NT2/D1 (cell line): ENCODE data around the gene NOX1.
A peak's percentile ranks its signal among the peaks of the same experiment; 100 is the strongest.

ENCODE experiments used
- DNase-seq: peaks from one replicate; pipeline ENCODE4 v3.0.0-alpha.2; 2011; ENCODE audit warnings: low read depth, low spot score
- H3K27me3 ChIP-seq: 2 replicates; pipeline ENCODE4 v1.6.0; 2011; ENCODE audit warnings: mild to moderate bottlenecking; ENCODE audit not compliant: insufficient read length, insufficient read depth
- H3K36me3 ChIP-seq: 2 replicates; pipeline ENCODE4 v1.6.1; 2011; ENCODE audit warnings: mild to moderate bottlenecking, low read length, mixed read lengths; ENCODE audit not compliant: insufficient read depth, insufficient read length
- H3K4me1 ChIP-seq: 2 replicates; pipeline ENCODE4 v1.5.1; 2011; ENCODE audit not compliant: insufficient read depth, insufficient read length
- H3K4me3 ChIP-seq: 2 replicates; pipeline ENCODE4 v1.5.1; 2011; ENCODE audit warnings: low read depth; ENCODE audit not compliant: insufficient read length
- H3K9ac ChIP-seq: 2 replicates; pipeline ENCODE4 v1.6.0; 2011; ENCODE audit warnings: low read depth; ENCODE audit not compliant: insufficient read length
- H3K9me3 ChIP-seq: 2 replicates; pipeline ENCODE4 v1.5.1; 2011; ENCODE audit warnings: mild to moderate bottlenecking, low read length; ENCODE audit not compliant: insufficient read depth
- SUZ12 ChIP-seq: IDR thresholded peaks from 2 replicates; pipeline ENCODE4 v1.6.1; 2011; ENCODE audit not compliant: insufficient read length, insufficient read depth; ENCODE audit errors: extremely low read depth
- YY1 ChIP-seq: IDR thresholded peaks from 2 replicates; pipeline ENCODE4 v1.6.1; 2011; ENCODE audit not compliant: insufficient read length, insufficient read depth
- ZNF274 ChIP-seq: IDR thresholded peaks from 2 replicates; pipeline ENCODE4 v1.6.1; 2011; ENCODE audit warnings: mild to moderate bottlenecking, low read depth, low read length

The NOX1 gene

DNA sequence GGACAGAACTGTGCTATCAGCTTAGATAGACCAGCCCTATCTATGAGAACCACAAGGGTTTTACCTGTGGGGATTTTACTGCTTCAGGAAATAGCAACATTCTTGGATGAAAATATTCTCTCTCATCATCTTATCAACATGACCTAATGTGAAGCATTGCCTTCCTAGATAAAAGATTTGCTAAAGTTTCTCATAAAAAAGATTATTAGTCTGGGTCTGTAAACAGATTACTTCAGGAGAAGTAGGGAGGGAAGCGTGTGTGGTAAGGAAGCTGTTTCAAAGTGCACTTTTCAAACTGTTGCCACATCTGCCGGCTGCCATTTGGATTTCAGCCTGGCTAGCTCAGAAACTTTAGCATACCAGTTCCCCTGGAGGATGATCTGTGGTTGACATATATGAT, at the start of gene NOX1:
NOX1 (minus strand) TSS at position 35 of the 400 bp plus-strand sequence. CDS start 220 bp downstream, outside the sequence.
- no peaks in the 10 kb centered on the region for H3K4me1 ChIP-seq
- no peak within 1 kb of the TSS for H3K9ac ChIP-seq
- TF ChIP-seq SUZ12: no peak
- no peak for TF ChIP-seq ZNF274
- TF ChIP-seq YY1: no peak
- no peaks in the 10 kb centered on the region for H3K27me3 ChIP-seq
- H3K4me3 ChIP-seq: no peak within 1 kb of the TSS
- DNase-seq: no peak
- no peaks in the 10 kb centered on the region for H3K9me3 ChIP-seq
- no peaks in the 10 kb centered on the region for H3K36me3 ChIP-seq

DNA sequence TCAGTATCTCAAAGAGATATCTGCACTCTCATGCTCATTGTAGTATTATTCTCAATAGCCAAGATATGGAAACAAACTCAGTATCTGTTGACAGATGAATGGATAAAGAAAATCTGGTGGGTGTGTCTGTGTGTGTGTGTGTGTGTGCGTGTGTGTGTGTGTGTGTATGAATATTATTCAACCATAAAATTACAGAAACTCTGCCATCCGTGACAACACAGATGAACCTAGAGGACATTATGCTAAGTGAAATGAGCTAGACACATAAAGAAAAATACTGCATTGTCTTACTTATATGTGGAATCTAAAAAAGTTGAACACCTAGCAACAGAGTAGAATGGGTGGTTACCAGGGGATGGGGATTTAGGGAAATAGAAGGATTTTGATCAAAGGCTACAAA, 41.4 kb upstream of the NOX1 start:
- no peak overlapping the region for H3K9ac ChIP-seq
- H3K4me3 ChIP-seq: no peak overlapping the region
- no peak for DNase-seq
- no peaks in the 10 kb centered on the region for H3K27me3 ChIP-seq
- TF ChIP-seq YY1 (no peak), SUZ12 (no peak), ZNF274 (no peak)
- H3K36me3 ChIP-seq: no peaks in the 10 kb centered on the region
- H3K9me3 ChIP-seq: no peaks in the 10 kb centered on the region
- H3K4me1 ChIP-seq: no peaks in the 10 kb centered on the region

DNA sequence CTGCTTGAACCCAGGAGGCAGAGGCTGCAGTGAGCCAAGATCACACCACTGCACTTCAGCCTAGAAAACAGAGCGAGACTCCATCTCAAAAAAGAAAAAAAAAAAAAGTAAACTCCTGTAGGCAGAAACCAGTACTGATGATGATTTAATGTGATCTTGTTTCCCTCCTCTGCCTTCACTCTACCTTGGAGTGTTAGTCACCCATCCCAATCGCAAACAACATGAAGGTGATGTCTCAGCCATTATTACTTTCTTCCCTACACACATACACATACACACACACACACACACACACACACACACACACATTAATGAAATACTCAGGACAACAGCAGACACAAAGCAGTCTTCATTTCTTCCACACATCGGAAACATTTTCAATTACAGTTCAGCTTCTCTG, 39.0 kb upstream of the NOX1 start:
- H3K4me3 ChIP-seq: no peak overlapping the region
- TF ChIP-seq SUZ12: no peak
- no peak for TF ChIP-seq ZNF274
- TF ChIP-seq YY1: no peak
- H3K36me3 ChIP-seq: no peaks in the 10 kb centered on the region
- H3K9me3 ChIP-seq: no peaks in the 10 kb centered on the region
- H3K27me3 ChIP-seq: no peaks in the 10 kb centered on the region
- H3K4me1 ChIP-seq: no peaks in the 10 kb centered on the region
- DNase-seq: no peak
- no peak overlapping the region for H3K9ac ChIP-seq

DNA sequence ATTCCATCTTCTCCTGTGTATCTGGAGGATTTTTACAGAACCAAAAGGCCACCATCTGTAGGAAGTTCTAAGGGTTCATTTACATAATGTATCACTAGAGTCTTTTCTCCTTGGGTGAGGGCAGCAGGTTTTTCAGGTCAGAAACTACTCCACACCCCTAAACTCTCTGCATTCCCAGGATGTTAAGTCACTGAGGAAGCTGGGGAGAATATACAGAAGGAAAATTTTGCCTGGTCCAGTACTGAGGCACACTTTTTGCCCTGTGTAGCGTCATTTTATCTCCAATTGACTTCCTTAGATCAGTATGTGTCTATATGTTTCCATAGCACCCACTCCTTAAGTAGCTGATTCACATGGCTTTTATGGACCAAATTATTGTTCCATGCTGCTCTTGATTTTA, 37.6 kb upstream of the NOX1 start:
- H3K27me3 ChIP-seq: no peaks in the 10 kb centered on the region
- H3K4me3 ChIP-seq: no peak overlapping the region
- no peaks in the 10 kb centered on the region for H3K36me3 ChIP-seq
- no peak overlapping the region for H3K9ac ChIP-seq
- no peaks in the 10 kb centered on the region for H3K4me1 ChIP-seq
- no peaks in the 10 kb centered on the region for H3K9me3 ChIP-seq
- no peak for TF ChIP-seq YY1
- TF ChIP-seq ZNF274: no peak
- TF ChIP-seq SUZ12: no peak
- no peak for DNase-seq

DNA sequence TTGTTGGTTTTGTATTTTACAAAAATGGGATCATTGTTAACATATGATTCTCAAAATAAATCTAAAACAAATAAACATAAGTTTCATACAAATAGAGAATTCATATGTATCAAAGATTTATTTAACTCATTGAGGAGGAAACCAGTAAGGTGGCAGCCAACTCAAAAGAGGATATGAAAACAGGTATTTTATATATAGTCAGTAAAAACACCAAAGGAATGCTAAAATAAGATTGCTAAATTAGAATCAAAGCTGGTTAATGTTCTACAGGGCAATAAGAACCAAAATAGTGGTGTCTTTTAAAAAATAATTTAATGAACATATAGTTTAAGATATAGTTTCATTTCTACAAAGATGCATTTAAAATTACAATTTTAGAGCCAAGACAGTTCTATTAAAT, 31.5 kb upstream of the NOX1 start:
- H3K9ac ChIP-seq: no peak overlapping the region
- TF ChIP-seq SUZ12 (no peak), YY1 (no peak), ZNF274 (no peak)
- no peak for DNase-seq
- H3K27me3 ChIP-seq: no peaks in the 10 kb centered on the region
- peaks cover 3% of the 10 kb centered on the region; the same call in 1 of the 2 replicates for H3K9me3 ChIP-seq
- no peaks in the 10 kb centered on the region for H3K4me1 ChIP-seq
- H3K36me3 ChIP-seq: no peaks in the 10 kb centered on the region
- no peak overlapping the region for H3K4me3 ChIP-seq

DNA sequence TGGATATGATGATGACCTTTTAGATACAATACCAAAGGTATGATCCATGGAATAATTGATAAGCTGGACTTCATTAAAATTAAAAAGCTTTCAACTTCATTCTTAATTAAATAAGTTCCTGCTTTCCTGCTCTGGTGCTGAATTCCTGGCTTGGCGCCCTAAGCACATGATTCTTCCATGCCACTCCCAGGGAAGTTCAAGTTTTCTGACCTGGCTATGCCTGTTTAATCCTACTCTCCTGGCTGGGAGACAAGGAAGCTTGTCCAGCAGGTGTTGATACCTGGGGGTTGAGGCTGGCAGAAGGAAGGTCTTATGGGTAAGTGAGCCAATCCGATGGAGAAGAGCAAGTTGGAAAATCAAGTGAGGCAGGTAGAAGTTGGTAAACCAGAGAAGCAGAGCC, 30.3 kb upstream of the NOX1 start:
- Histone ChIP-seq H3K36me3 (no peaks in the 10 kb centered on the region), H3K9ac (no peak overlapping the region), H3K27me3 (no peaks in the 10 kb centered on the region), H3K4me3 (no peak overlapping the region), H3K4me1 (no peaks in the 10 kb centered on the region), H3K9me3 (peaks cover 3% of the 10 kb centered on the region; the same call in 1 of the 2 replicates)
- TF ChIP-seq YY1: no peak
- no peak for TF ChIP-seq SUZ12
- TF ChIP-seq ZNF274: no peak
- no peak for DNase-seq

DNA sequence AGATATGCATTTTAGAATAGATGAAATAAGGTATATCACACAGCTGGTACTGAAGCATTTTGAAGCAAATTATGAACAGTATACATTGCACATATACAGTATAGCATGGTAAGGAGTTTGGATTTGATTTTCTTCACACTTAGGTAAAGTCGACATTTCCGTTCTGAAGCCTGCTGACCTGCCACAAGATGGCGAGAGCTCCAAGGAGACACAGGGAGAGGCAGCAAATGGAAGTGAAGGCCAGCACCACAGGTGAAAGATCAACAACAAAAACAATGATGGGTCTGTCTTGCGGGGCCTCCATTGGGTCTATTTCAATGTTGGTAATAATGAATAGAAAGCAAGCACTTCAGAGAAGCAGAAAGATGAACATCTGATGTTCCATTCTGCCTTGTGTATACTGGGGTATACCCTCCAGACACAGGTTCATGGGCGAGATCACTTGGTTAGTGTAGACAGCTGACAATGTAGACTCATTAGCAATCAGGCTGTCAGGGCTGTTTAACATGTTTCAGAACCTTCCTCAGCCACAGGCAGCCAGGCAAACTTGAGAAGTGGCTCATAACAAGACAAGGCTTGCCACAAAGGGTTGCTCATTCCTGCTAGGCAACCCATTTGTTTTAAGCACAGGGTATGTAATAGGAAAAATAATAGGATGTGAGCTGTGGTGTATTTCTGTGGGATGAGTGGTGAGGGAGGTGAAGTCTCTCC, 21.4 kb upstream of the NOX1 start:
- Histone ChIP-seq H3K4me3 (no peak overlapping the region), H3K9ac (no peak overlapping the region), H3K4me1 (no peaks in the 10 kb centered on the region), H3K9me3 (no peaks in the 10 kb centered on the region), H3K27me3 (no peaks in the 10 kb centered on the region), H3K36me3 (no peaks in the 10 kb centered on the region)
- TF ChIP-seq ZNF274 (no peak), SUZ12 (no peak), YY1 (no peak)
- DNase-seq: peak; percentile 54
